Prostate gland (tissue), 2 donors: ENCODE measurements around the gene DLX1.

Experiments
- POLR2A ChIP-seq: fragments of 450-650 bp; IDR thresholded peaks from one replicate; pipeline ENCODE4 v1.6.1; 2016; ENCODE audit warnings: antibody characterized with exemption, mild to moderate bottlenecking
- POLR2AphosphoS5 ChIP-seq: sonication (generic); formaldehyde crosslinking; IDR thresholded peaks from one replicate; pipeline ENCODE4 v1.6.1; 2017; ENCODE audit warnings: antibody characterized with exemption
- TF ChIP-seq, protein P1 (sequence below), 4 experiments: fragments of 200-600 bp in 2 of 4; fragments of 450-650 bp in 2 of 4; sonication (generic) in 2 of 4; IDR thresholded peaks; 1 replicate in 3 of 4; 2 replicates in 1 of 4; pipeline ENCODE4 v1.5.1; 2016 to 2019; ENCODE audit warnings: antibody characterized with exemption in 4 of 4, mild to moderate bottlenecking in 2 of 4, moderate library complexity in 2 of 4

DNA sequence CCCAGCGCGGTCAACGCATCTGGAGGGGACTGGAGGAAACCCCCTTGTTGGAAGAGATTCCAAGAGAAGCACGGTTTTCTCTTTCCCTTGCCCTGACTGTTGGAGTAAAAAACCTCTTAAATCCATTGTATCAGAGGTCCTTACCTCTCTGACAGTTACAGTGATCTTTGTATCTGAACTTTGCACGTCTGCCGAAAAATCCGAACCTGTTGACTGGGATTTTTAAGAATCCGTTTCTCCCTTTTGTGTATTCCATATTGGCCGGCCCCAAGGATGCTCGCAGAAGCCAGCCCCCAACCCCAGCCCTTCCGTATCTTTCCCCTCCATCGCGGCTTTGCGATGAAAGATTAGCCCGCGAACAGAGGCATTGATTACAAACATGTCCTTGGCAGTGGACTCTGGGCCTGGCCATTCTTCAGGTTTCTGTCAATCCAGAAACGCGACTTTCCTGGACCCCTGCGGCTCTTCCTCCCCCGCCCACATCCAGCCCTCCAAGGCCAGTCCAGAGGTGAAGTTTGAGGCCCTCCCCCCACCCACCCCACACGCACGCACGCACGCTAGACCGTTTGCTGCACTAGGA is 4.6 kb upstream of the DLX1 start:
- TF ChIP-seq, protein P1, sequence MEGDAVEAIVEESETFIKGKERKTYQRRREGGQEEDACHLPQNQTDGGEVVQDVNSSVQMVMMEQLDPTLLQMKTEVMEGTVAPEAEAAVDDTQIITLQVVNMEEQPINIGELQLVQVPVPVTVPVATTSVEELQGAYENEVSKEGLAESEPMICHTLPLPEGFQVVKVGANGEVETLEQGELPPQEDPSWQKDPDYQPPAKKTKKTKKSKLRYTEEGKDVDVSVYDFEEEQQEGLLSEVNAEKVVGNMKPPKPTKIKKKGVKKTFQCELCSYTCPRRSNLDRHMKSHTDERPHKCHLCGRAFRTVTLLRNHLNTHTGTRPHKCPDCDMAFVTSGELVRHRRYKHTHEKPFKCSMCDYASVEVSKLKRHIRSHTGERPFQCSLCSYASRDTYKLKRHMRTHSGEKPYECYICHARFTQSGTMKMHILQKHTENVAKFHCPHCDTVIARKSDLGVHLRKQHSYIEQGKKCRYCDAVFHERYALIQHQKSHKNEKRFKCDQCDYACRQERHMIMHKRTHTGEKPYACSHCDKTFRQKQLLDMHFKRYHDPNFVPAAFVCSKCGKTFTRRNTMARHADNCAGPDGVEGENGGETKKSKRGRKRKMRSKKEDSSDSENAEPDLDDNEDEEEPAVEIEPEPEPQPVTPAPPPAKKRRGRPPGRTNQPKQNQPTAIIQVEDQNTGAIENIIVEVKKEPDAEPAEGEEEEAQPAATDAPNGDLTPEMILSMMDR (IDR thresholded peaks at IDR 0.05) = no peak
- no peak for TF ChIP-seq POLR2AphosphoS5
- TF ChIP-seq POLR2A = no peak
